IMR-90 (cell line): ENCODE measurements around the gene ZNF716.

Experiments
- BHLHE40 ChIP-seq: fragments of 150-350 bp; IDR thresholded peaks from 2 replicates; pipeline ENCODE4 v1.6.1; 2016; ENCODE audit warnings: mild to moderate bottlenecking, low read depth, low read length
- CTCF ChIP-seq: conservative IDR thresholded peaks from 2 replicates; pipeline ENCODE4 v1.5.1; 2012; ENCODE audit warnings: mild to moderate bottlenecking, low read depth, low read length, improper control_type of control experiment
- FOS ChIP-seq: fragments of 150-350 bp; IDR thresholded peaks from 2 replicates; pipeline ENCODE4 v1.6.1; 2016; ENCODE audit warnings: low read depth, low read length

- TF ChIP-seq BHLHE40 (no peak), CTCF (no peak), FOS (no peak)
Observed at GRCh38 chr7:57404343-57404966, 45.5 kb upstream of the ZNF716 start.
